Measurements from ENCODE around the gene HSBP1.

The HSBP1 gene

DNA sequence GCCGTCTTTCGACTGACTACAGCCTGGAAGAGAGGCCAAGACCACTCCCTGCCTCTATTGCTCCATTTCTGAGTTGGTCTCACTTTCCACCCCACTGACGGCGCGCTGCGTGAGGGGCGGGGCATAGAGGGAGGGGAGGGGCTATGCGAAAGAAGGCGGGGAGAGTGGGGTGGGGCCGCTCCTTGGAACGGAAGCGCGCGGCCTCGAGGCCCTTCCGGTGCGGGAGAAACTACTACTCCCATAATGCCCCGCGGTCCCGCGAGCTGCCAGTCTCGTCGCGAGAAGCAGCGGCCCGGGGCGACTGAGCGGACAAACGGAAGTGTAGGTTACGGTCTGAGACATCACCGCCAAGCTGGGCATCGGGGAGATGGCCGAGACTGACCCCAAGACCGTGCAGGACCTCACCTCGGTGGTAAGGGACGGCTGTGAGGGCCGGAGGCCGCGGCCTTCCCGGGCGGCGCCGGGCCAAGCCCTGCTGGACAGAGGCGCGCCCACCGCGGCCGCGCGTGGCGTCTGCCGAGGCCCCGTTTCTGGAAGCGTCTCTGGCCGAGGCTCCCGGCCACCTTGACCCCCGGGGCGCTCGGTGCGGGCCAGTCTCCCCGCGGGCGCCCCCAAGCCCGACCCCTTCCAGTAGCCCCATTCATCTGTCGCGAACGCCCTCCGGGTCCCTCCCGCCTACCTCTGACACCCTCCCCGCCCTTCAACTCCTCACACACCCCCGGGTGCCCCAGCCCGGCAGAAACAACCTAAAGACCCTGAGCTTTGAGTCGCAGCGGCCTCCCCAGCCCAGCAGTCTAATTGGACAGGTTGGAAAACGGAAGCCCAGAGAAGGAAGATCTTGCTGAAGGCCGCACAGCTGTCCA is at the start of gene HSBP1:
TSS of gene HSBP1 (plus strand) at position 269 of the 863 bp plus-strand sequence. CDS start at position 368, 99 bp downstream.
- peak; percentile 90 to 91 for DNase-seq (ENCODE audit: low spot score in 2 of 2)
- peak; percentile 90 for ATAC-seq (ENCODE audit: low read depth)
- Mint-ChIP-seq H3K4me3 (peak within 1 kb of the TSS; percentile 99), H3K9me3 (peaks cover 2% of the 10 kb centered on the region), H3K27me3 (no peaks in the 10 kb centered on the region), H3K4me1 (peaks cover 35% of the 10 kb centered on the region), H3K36me3 (peaks cover 17% of the 10 kb centered on the region), H3K27ac (peak within 1 kb of the TSS; percentile 95)

DNA sequence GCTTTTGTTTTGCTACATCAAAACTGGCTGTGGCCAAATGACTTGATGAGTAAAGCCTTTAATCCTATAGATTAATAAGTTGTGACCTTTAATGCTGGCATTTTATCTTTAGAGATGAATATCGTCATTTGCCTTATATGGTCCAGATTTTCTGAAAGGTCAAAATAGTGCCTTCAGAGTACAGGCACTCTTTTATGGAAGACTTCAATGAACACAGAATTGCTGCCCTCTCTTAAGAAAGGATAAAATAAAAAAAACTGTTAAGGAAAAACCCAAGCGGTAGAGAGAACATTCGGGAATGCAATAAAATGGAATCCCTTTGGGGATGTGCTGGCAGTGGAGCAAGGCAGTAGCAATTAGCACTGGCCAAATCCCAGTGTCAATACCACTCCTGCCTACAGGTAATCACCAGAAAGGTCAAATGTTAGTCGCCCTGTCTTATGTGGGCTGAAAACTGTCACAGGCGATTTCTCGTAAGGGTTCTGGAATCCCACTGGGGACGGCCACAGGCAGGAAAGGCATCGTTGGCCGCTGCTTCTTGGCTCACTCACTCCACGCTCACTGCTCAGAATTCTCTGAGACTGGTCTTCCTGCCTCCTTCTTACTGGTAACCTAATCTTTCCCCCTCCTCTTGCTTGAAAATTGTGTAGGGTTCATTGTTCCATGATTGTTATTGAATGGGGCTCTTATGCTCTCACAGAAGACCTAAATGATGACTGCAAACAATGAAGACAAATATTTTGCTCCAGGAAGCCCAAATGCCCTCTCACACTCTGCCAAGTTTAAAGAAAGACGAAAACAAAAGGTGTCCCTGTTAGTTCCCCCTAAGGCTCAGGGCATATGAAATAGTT is 45.4 kb upstream of the HSBP1 start:
- no peak for ATAC-seq (ENCODE audit: low read depth)
- Mint-ChIP-seq H3K36me3 (no peaks in the 10 kb centered on the region), H3K4me3 (no peak overlapping the region), H3K9me3 (peaks cover 2% of the 10 kb centered on the region), H3K27me3 (no peaks in the 10 kb centered on the region), H3K27ac (peak overlapping the region; percentile 26), H3K4me1 (no peaks in the 10 kb centered on the region)
- DNase-seq (ENCODE audit: low spot score in 2 of 2) = no peak

DNA sequence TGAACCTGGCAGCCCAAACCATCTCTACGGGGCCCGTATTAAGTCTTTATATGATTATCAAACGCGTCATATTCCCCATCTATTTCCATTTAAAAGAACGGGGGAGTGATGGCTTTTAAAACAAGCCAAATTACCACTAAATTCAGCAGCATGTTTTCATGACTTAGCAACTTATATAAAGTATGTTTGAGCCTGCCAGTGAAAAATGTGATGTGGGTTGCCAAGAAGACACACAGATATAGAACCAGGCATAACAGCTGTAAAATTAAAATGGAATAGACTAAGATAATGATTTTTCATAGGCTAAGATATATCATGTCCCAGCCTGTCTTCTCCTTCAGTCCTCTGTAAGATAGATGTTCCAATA is 44.8 kb upstream of the HSBP1 start:
- no peak for ATAC-seq (ENCODE audit: low read depth)
- no peaks in the 10 kb centered on the region for H3K27me3 Mint-ChIP-seq
- DNase-seq (ENCODE audit: low spot score in 2 of 2) = no peak

DNA sequence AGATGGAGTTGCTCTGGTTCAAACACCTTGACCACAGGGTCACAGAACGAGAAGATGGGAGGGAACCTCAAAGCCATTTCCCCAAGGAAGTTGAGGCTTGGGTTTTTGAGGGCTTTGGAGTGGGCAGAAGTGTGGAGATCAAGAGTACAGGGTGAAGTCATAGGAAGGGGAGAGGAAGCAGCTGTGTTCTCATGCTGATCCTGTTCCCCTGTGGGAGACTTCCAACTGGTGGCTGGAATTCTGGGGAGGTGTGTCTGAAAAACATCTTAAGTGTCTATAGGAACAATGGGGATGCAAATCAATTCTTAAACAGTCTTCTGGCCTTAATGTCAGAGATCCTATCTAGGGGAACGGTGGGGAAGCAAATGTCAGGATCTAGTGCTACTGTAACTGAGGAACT is 38.8 kb upstream of the HSBP1 start:
- Mint-ChIP-seq H3K36me3 (no peaks in the 10 kb centered on the region), H3K27ac (peak overlapping the region; percentile 15), H3K27me3 (no peaks in the 10 kb centered on the region), H3K4me1 (peaks cover 10% of the 10 kb centered on the region), H3K9me3 (no peaks in the 10 kb centered on the region), H3K4me3 (no peak overlapping the region)
- DNase-seq (ENCODE audit: low spot score in 2 of 2) (no peak), ATAC-seq (ENCODE audit: low read depth) (no peak)

More for the DNA sequence above, 44.8 kb upstream of the HSBP1 start:
- peak overlapping the region; percentile 26 for H3K27ac Mint-ChIP-seq
- no peak overlapping the region for H3K4me3 Mint-ChIP-seq
- no peaks in the 10 kb centered on the region for H3K4me1 Mint-ChIP-seq
- no peaks in the 10 kb centered on the region for H3K36me3 Mint-ChIP-seq
- peaks cover 2% of the 10 kb centered on the region for H3K9me3 Mint-ChIP-seq

DNA sequence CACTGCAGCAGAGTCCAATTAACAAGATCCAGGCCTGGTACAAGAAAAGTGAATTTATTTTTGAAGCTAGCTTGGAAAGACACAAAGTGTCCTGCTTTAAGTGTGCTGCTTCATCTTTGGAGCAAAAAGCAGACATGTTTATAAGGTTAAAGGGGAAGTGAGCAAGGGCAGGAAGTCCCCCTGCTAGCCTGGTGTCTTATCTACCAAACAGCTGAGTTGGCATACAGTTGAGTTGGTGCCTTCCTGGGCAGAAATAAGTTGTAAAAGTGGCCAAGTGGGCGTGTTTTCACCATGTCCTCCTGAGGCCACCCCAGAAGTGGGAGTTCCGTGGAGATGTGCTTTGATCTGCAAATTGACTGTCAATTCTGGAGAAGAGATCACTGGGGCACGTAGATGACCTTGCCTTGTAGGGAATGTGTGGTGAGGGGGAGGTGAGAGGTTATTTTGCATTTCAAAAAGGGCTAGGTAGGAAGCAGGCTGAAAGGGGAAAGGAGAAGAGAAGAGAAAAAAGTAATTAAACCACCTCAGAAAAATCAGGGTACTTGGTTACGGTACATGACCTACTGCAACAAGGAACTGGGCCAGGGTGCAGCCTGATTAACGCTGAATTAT is 38.3 kb upstream of the HSBP1 start:
- H3K36me3 Mint-ChIP-seq = no peaks in the 10 kb centered on the region
- H3K4me1 Mint-ChIP-seq = peaks cover 10% of the 10 kb centered on the region
- H3K4me3 Mint-ChIP-seq = peak overlapping the region; percentile 3
- DNase-seq (ENCODE audit: low spot score in 2 of 2) (peak in 1 of 2 donors; percentile 5), ATAC-seq (ENCODE audit: low read depth) (peak; percentile 98)
- H3K9me3 Mint-ChIP-seq = no peaks in the 10 kb centered on the region
- H3K27ac Mint-ChIP-seq = peak overlapping the region; percentile 15
- no peaks in the 10 kb centered on the region for H3K27me3 Mint-ChIP-seq

DNA sequence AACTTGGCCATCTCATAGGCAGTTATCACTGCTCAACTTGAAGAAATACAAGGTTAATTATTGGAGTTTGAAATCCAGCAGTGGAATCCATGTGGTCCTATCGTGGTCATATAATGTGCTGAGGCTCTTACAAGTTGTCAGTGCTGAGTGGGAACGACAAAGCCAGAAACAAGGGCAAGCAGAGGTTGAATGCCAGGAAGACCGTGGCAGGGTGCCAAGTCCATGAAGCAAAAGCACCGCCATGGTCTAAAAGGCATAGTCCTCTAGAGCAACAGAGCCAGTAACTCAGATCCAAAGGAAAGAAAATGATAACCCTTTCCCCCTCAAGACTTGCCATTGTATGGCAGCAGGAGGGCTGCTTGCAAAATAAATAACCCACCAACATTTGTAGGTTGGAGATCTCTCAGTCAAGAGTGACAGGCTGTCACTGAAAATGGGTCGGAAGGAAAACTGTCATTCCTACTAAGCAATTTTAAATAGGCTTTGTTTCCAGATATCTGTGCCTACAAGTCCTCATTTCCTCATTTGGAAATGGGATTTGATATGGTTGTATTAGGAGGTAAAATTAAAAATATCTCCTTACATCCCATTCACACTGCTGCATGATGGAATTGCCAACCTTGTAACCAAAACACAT is 36.4 kb upstream of the HSBP1 start:
- Mint-ChIP-seq H3K27ac (no peak overlapping the region), H3K27me3 (peaks cover under 1% of the 10 kb centered on the region)

DNA sequence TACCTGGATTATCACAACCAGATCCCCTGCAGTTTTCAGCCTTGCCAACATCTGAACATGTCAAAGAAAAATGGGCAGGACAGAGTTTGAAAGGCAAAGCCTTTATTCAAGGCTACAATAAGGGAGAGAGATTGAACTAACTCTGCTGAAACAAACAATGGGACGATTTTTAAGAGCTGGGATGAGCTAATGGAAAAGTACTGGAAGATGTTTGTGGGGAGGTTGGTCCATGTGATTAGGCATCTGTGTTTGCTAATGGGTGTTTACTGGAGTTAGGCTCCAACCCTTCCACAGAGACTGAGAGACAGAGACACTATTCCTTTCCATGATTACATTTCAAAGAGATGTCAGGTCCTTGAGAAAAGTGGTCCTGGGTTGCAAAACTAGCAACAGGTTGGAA is 35.0 kb upstream of the HSBP1 start:
- ATAC-seq (ENCODE audit: low read depth) (no peak), DNase-seq (ENCODE audit: low spot score in 2 of 2) (no peak)
- H3K27me3 Mint-ChIP-seq = peaks cover 7% of the 10 kb centered on the region
- no peaks in the 10 kb centered on the region for H3K9me3 Mint-ChIP-seq
- no peak overlapping the region for H3K4me3 Mint-ChIP-seq
- H3K36me3 Mint-ChIP-seq = no peaks in the 10 kb centered on the region
- H3K4me1 Mint-ChIP-seq = peaks cover 10% of the 10 kb centered on the region
- H3K27ac Mint-ChIP-seq = no peak overlapping the region

More for the DNA sequence above, 36.4 kb upstream of the HSBP1 start:
- Mint-ChIP-seq H3K36me3 (no peaks in the 10 kb centered on the region), H3K4me3 (no peak overlapping the region), H3K9me3 (no peaks in the 10 kb centered on the region), H3K4me1 (peaks cover 10% of the 10 kb centered on the region)
- DNase-seq (ENCODE audit: low spot score in 2 of 2) (no peak), ATAC-seq (ENCODE audit: low read depth) (no peak)

DNA sequence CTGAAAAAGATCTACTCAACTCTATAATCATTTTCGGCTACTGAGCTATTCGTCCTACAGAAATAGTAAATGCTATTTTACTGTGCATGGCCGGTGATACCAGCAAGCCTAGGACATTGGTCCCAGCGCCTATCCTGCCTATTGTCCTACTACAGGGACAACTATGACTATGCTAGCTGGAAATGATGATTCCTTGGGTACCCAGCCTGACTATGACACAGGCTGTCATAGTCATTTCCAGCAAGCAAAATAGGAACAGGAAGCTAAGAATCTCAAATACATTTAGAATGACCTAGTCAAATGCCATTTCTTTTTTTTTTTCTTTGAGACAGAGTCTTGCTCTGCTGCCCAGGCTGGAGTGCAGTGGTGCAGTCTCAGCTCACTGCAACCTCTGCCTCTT is 33.7 kb upstream of the HSBP1 start:
- Mint-ChIP-seq H3K4me3 (no peak overlapping the region), H3K27ac (no peak overlapping the region), H3K27me3 (peaks cover 7% of the 10 kb centered on the region), H3K9me3 (no peaks in the 10 kb centered on the region), H3K4me1 (peaks cover 7% of the 10 kb centered on the region), H3K36me3 (no peaks in the 10 kb centered on the region)
- DNase-seq (ENCODE audit: low spot score in 2 of 2) (no peak), ATAC-seq (ENCODE audit: low read depth) (no peak)

DNA sequence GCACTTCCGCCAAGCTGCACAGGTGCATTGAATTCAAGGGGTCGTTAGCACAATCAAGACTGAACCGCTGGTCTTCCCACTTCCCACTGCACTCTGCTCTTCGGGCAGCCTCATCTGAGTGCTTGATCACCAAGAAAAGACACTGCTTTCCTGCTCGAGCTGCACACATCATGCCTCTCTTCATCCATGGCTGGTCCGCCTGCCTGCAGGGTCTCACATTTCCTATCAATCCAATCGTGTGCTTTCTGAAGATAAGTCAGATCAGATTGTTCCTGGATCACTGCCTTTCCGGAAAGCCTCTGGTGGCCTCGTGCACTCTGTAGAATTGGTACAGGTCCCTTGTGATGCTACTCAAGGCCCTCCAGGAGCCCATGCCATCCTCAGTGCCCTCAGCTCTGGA is 30.8 kb upstream of the HSBP1 start:
- H3K27me3 Mint-ChIP-seq = peaks cover 7% of the 10 kb centered on the region
- no peak overlapping the region for H3K27ac Mint-ChIP-seq
- H3K4me3 Mint-ChIP-seq = no peak overlapping the region
- no peak for DNase-seq (ENCODE audit: low spot score in 2 of 2)
- no peak for ATAC-seq (ENCODE audit: low read depth)
- H3K4me1 Mint-ChIP-seq = peaks cover 3% of the 10 kb centered on the region
- H3K9me3 Mint-ChIP-seq = no peaks in the 10 kb centered on the region
- H3K36me3 Mint-ChIP-seq = no peaks in the 10 kb centered on the region

DNA sequence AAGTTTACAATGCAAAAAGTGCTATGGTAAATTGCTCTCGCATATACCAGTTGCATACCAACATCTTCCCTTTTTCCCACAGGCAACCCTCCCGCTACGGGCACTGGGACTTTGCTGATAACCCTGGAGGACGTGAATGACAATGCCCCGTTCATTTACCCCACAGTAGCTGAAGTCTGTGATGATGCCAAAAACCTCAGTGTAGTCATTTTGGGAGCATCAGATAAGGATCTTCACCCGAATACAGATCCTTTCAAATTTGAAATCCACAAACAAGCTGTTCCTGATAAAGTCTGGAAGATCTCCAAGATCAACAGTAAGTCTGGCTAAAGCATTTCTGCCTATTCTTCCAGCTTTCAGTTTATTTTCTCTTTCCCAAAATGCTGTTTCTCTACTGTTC is 27.9 kb upstream of the HSBP1 start:
- Mint-ChIP-seq H3K9me3 (no peaks in the 10 kb centered on the region), H3K36me3 (no peaks in the 10 kb centered on the region), H3K4me3 (no peak overlapping the region), H3K4me1 (peaks cover 3% of the 10 kb centered on the region), H3K27ac (no peak overlapping the region), H3K27me3 (peaks cover 13% of the 10 kb centered on the region)
- ATAC-seq (ENCODE audit: low read depth) = no peak
- DNase-seq (ENCODE audit: low spot score in 2 of 2) = no peak

DNA sequence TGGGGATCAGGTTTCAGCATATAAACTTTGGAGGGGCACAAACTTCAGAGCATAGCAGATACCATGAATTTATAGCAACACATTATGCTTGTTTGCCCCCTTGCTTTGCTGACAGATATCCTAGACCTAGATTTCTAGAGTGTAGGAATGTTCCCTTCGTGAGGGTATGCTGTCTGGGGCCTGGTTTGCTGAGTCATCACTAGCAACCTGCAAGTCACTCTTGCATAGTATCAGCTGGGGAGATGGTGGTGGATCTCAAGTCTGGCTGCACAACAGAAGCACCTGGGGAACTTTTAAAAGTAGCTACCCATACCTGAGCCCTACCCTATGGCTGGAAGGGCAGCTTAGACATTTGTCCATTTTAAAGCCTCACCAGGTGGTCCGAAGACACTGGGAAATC is 22.3 kb upstream of the HSBP1 start:
- DNase-seq (ENCODE audit: low spot score in 2 of 2) (no peak), ATAC-seq (ENCODE audit: low read depth) (no peak)
- Mint-ChIP-seq H3K9me3 (no peaks in the 10 kb centered on the region), H3K4me1 (peaks cover 3% of the 10 kb centered on the region), H3K4me3 (no peak overlapping the region), H3K27me3 (peaks cover 10% of the 10 kb centered on the region), H3K36me3 (peaks cover 2% of the 10 kb centered on the region), H3K27ac (no peak overlapping the region)

DNA sequence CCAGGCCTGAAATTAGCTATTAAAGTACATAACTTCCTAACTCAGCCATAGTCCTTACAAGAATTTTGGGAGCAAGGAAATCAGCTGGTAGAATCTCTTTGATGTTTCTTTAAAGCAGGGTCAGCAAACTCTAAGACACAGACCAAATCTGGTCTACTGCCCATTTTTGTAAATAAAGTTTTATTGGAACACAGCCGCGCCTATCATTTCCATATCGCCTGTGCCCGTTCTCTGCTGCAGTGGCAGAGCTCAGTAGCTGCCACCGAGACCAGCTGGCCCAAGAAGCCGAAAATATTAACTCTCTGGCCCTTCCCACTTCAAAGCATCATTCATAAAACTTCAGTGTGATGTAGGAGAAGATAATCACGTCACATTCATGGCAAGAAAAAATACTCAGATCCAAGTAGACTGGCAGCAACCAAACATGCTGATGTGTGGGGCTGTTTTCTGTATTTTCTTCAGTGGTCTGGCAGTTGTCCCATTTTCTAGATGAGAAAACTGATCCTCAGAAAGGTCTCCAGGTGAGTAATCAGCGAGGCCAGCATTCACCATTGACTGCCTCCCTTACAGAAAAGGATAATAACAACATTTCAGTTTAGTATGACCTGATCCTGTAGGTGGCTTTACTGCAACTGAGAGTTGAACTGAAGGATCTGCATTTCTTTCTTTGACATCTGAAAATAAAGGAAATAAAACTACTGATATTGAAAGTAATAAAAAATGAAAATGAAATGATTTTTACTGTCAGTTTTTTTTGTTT is 18.0 kb upstream of the HSBP1 start:
- DNase-seq (ENCODE audit: low spot score in 2 of 2) = no peak
- Mint-ChIP-seq H3K27me3 (peaks cover 5% of the 10 kb centered on the region), H3K4me3 (no peak overlapping the region), H3K27ac (no peak overlapping the region), H3K4me1 (peaks cover 6% of the 10 kb centered on the region), H3K36me3 (peaks cover 2% of the 10 kb centered on the region), H3K9me3 (peaks cover 4% of the 10 kb centered on the region)
- ATAC-seq (ENCODE audit: low read depth) = no peak

DNA sequence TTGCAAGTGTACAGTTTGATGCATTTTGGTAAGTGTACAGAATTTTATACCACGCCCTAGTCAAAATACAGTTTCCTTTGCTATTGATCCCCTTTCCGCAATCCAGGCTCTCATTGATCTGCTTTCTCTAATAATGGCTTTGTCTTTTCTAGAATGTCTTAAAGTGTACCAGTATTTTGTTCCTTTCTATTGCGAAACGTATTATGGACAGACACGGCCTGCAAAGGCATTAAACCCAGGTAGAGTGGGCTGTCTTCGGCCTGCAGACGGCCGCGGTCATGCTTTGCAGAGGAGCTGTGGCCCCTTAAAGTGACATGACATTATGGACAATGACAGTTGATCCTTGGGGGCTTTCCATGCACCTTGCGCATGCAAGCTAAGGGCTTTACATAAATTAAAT is 15.9 kb upstream of the HSBP1 start:
- Mint-ChIP-seq H3K4me3 (no peak overlapping the region), H3K27ac (no peak overlapping the region), H3K27me3 (peaks cover 3% of the 10 kb centered on the region), H3K9me3 (peaks cover 5% of the 10 kb centered on the region), H3K4me1 (peaks cover 6% of the 10 kb centered on the region), H3K36me3 (peaks cover 11% of the 10 kb centered on the region)
- ATAC-seq (ENCODE audit: low read depth) (no peak), DNase-seq (ENCODE audit: low spot score in 2 of 2) (no peak)
